ENCODE results near the gene RNF167. TPM values are rescaled to one million over a fixed set of nuclear protein-coding genes. Genes with fewer than 3 reads are reported as not detected.
A peak's percentile ranks its signal among the peaks of the same experiment; 100 is the strongest.

The RNF167 gene
- total RNA-seq, 2 donors from 2014 or later, result 92.1 to 120 TPM

- H3K27me3 ChIP-seq, result no peaks in the 10 kb centered on the region
- H3K4me3 ChIP-seq, result peak overlapping the region; percentile 95
- TF ChIP-seq, protein P1, sequence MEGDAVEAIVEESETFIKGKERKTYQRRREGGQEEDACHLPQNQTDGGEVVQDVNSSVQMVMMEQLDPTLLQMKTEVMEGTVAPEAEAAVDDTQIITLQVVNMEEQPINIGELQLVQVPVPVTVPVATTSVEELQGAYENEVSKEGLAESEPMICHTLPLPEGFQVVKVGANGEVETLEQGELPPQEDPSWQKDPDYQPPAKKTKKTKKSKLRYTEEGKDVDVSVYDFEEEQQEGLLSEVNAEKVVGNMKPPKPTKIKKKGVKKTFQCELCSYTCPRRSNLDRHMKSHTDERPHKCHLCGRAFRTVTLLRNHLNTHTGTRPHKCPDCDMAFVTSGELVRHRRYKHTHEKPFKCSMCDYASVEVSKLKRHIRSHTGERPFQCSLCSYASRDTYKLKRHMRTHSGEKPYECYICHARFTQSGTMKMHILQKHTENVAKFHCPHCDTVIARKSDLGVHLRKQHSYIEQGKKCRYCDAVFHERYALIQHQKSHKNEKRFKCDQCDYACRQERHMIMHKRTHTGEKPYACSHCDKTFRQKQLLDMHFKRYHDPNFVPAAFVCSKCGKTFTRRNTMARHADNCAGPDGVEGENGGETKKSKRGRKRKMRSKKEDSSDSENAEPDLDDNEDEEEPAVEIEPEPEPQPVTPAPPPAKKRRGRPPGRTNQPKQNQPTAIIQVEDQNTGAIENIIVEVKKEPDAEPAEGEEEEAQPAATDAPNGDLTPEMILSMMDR (IDR thresholded peaks at IDR 0.05), result no peak
- intact Hi-C loops (cut with DNase I), result no loop called here
- DNase-seq, result no peak
- H3K4me1 ChIP-seq, result peaks cover 9% of the 10 kb centered on the region
- H3K36me3 ChIP-seq, result peaks cover 5% of the 10 kb centered on the region
- H3K27ac ChIP-seq, result peak overlapping the region; percentile 96
- no peaks in the 10 kb centered on the region for H3K9me3 ChIP-seq
- peak overlapping the region; percentile 92 to 99 for H3K9ac ChIP-seq (ENCODE audit: low read depth in 2 of 2, low read length in 2 of 2)
Observed at GRCh38 chr17:4987767-4988567, 47.9 kb downstream of the RNF167 start.

DNA sequence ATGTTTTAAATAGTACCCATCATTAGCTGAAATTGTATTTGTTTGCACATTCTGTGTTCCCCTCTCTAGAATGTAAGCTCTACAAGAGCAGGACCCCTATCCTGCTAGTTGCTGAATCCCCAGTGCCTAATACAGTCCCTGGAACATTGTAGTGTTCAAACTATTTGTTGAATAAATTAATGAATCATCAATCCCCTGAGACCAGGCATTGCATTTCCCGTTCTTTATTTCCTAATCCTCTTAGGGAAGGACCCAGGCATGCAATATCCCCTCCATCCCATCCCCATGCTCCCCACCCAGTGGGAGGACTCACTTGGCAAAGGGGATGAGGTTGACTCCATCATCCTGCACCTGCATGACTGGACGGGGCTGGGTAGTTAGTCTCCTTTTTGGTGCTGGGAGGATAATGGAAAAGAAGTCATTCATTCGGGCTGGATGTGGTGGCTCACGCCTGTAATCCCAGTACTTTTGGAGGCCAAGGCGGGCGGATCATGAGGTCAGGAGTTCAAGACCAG, 54.1 kb downstream of the RNF167 start:
- DNase-seq, result no peak
- H3K27ac ChIP-seq, result no peak overlapping the region
- intact Hi-C loops (cut with DNase I), result no loop called here
- peaks cover 7% of the 10 kb centered on the region for H3K4me1 ChIP-seq
- no peak overlapping the region for H3K4me3 ChIP-seq
- TF ChIP-seq, protein P1 (IDR thresholded peaks at IDR 0.05), result no peak
- H3K27me3 ChIP-seq, result no peaks in the 10 kb centered on the region
- H3K9me3 ChIP-seq, result no peaks in the 10 kb centered on the region
- H3K9ac ChIP-seq (ENCODE audit: low read depth in 2 of 2, low read length in 2 of 2), result no peak overlapping the region
- H3K36me3 ChIP-seq, result no peaks in the 10 kb centered on the region

Small RNA genes lying within 50 kb of the gene (microRNA-seq; reads per million reads assigned to microRNA genes)
- gene MIR6864, result not detected
- gene MIR6865, result not detected

Other genes starting within 250 kb of the RNF167 start
- gene PELP1, start 236.1 kb upstream of the RNF167 start, total RNA-seq, result 10 to 100 TPM; 24.8 to 66.4 TPM
- 10 to 100 TPM; 41.0 to 42.8 TPM for gene ARRB2, start 229.6 kb upstream of the RNF167 start, total RNA-seq
- 10 to 100 TPM; 21.3 to 28.0 TPM for gene MED11, start 208.8 kb upstream of the RNF167 start, total RNA-seq
- 1 to 10 TPM in 1 of 2 donors, under 1 TPM in 1; 0.89 to 1.2 TPM for gene ZMYND15, start 200.4 kb upstream of the RNF167 start, total RNA-seq
- 10 to 100 TPM; 41.8 to 44.1 TPM for gene CXCL16, start 200.3 kb upstream of the RNF167 start, total RNA-seq
- 10 to 100 TPM; 15.1 to 37.7 TPM for gene TM4SF5, start 168.4 kb upstream of the RNF167 start, total RNA-seq
- 1 to 10 TPM in 1 of 2 donors, under 1 TPM in 1; 0.91 to 2.0 TPM for gene VMO1, start 153.9 kb upstream of the RNF167 start, total RNA-seq
- under 1 TPM; 0.35 to 0.40 TPM for gene GLTPD2, start 151.3 kb upstream of the RNF167 start, total RNA-seq
- gene PSMB6, start 144.1 kb upstream of the RNF167 start, total RNA-seq, result 100 to 1,000 TPM in 1 of 2 donors, 10 to 100 TPM in 1; 97.5 to 171 TPM
- 10 to 100 TPM; 18.8 to 28.3 TPM for gene PLD2, start 133.1 kb upstream of the RNF167 start, total RNA-seq
- 100 to 1,000 TPM; 172 to 215 TPM for gene MINK1, start 106.9 kb upstream of the RNF167 start, total RNA-seq
- 1 to 10 TPM in 1 of 2 donors, under 1 TPM in 1; 0.74 to 1.8 TPM for gene C17orf107, start 40.7 kb upstream of the RNF167 start, total RNA-seq
- 1 to 10 TPM in 1 of 2 donors, not detected in 1; 1.1 TPM for gene CHRNE, start 37.2 kb upstream of the RNF167 start, total RNA-seq
- gene GP1BA, start 8.0 kb upstream of the RNF167 start, total RNA-seq, result not detected
- gene SLC25A11, start 222 bp upstream of the RNF167 start, total RNA-seq, result 100 to 1,000 TPM in 1 of 2 donors, 10 to 100 TPM in 1; 73.1 to 116 TPM
- gene PFN1, start 8.3 kb downstream of the RNF167 start, total RNA-seq, result 1,000 to 10,000 TPM in 1 of 2 donors, 100 to 1,000 TPM in 1; 839 to 1,278 TPM
- gene ENO3, start 10.9 kb downstream of the RNF167 start, total RNA-seq, result 10 to 100 TPM in 1 of 2 donors, 1 to 10 TPM in 1; 3.8 to 17.6 TPM
- 10 to 100 TPM; 47.7 to 56.4 TPM for gene SPAG7, start 27.5 kb downstream of the RNF167 start, total RNA-seq
- gene CAMTA2, start 47.4 kb downstream of the RNF167 start, total RNA-seq, result 10 to 100 TPM; 39.8 to 52.6 TPM
- 1 to 10 TPM; 1.6 to 4.2 TPM for gene INCA1, start 57.3 kb downstream of the RNF167 start, total RNA-seq
- 100 to 1,000 TPM; 195 to 291 TPM for gene KIF1C, start 57.7 kb downstream of the RNF167 start, total RNA-seq
- 1 to 10 TPM; 1.7 to 2.6 TPM for gene SLC52A1, start 95.2 kb downstream of the RNF167 start, total RNA-seq
- 1 to 10 TPM; 6.2 to 6.3 TPM for gene ZFP3, start 138.2 kb downstream of the RNF167 start, total RNA-seq
- 10 to 100 TPM in 1 of 2 donors, 1 to 10 TPM in 1; 8.0 to 10.9 TPM for gene ZNF232, start 171.6 kb downstream of the RNF167 start, total RNA-seq
- under 1 TPM in 1 of 2 donors, not detected in 1; 0.13 TPM for gene USP6, start 175.8 kb downstream of the RNF167 start, total RNA-seq

Measured in colonic mucosa (tissue), 4 donors.